Loucy (cell line): Measurements from ENCODE around the gene CNTF.
A peak's percentile ranks its signal among the peaks of the same experiment; 100 is the strongest.

Source experiments
- H2AFZ ChIP-seq: fragments of 200-600 bp; sonication (generic); 2 replicates; pipeline ENCODE4 v1.6.0; 2016; ENCODE audit warnings: antibody characterized with exemption, mild to moderate bottlenecking, low read length, moderate library complexity
- H3F3A ChIP-seq: fragments of 200-600 bp; 2 replicates; pipeline ENCODE4 v1.6.0; 2016; ENCODE audit warnings: antibody characterized with exemption, low read depth, mild to moderate bottlenecking
- H3K27me3 ChIP-seq: fragments of 200-600 bp; sonication (generic); 2 replicates; pipeline ENCODE4 v1.6.1; 2014; ENCODE audit warnings: low read length, mild to moderate bottlenecking; ENCODE audit not compliant: insufficient read depth, poor library complexity, severe bottlenecking
- H3K36me3 ChIP-seq: fragments of 200-600 bp; sonication (generic); 2 replicates; pipeline ENCODE4 v1.6.1; 2016; ENCODE audit warnings: low read length; ENCODE audit not compliant: insufficient read depth
- H3K4me1 ChIP-seq: fragments of 200-600 bp; sonication (generic); 2 replicates; pipeline ENCODE4 v1.5.1; 2014; ENCODE audit warnings: low read length, mild to moderate bottlenecking; ENCODE audit not compliant: insufficient read depth, poor library complexity, severe bottlenecking
- H3K4me2 ChIP-seq: fragments of 200-600 bp; sonication (generic); 2 replicates; pipeline ENCODE4 v1.6.0; 2014; ENCODE audit warnings: antibody characterized with exemption, low read length, low read depth, mild to moderate bottlenecking; ENCODE audit not compliant: poor library complexity, severe bottlenecking
- H3K4me3 ChIP-seq: fragments of 200-600 bp; sonication (generic); 2 replicates; pipeline ENCODE4 v1.5.1; 2014; ENCODE audit warnings: low read length, mild to moderate bottlenecking, mixed read lengths; ENCODE audit not compliant: poor library complexity, severe bottlenecking
- H3K79me2 ChIP-seq: fragments of 200-600 bp; sonication (generic); 2 replicates; pipeline ENCODE4 v1.6.1; 2014; ENCODE audit warnings: low read length; ENCODE audit not compliant: insufficient read depth
- H3K9ac ChIP-seq: fragments of 200-600 bp; sonication (generic); 2 replicates; pipeline ENCODE4 v1.6.0; 2014; ENCODE audit warnings: mild to moderate bottlenecking, low read depth, low read length, moderate library complexity; ENCODE audit not compliant: poor library complexity, severe bottlenecking
- H3K9me2 ChIP-seq: fragments of 200-600 bp; sonication (generic); replicated peaks from 2 replicates; pipeline ENCODE4 v1.6.1; 2016; ENCODE audit warnings: low read depth, low read length, mixed read lengths
- H3K9me3 ChIP-seq: fragments of 200-600 bp; sonication (generic); 2 replicates; pipeline ENCODE4 v1.6.1; 2014; ENCODE audit warnings: mild to moderate bottlenecking, antibody characterized with exemption, low read length, low read depth; ENCODE audit not compliant: insufficient read depth
- H4K20me1 ChIP-seq: fragments of 200-600 bp; sonication (generic); 2 replicates; pipeline ENCODE4 v1.6.0; 2014; ENCODE audit warnings: antibody characterized with exemption, low read length, mild to moderate bottlenecking; ENCODE audit not compliant: insufficient read depth, poor library complexity, severe bottlenecking
- CTCF ChIP-seq: fragments of 200-600 bp; sonication (generic); conservative IDR thresholded peaks from 2 replicates; pipeline ENCODE4 v1.5.1; 2014; ENCODE audit warnings: mild to moderate bottlenecking, antibody characterized with exemption, low read length
- EZH2phosphoT487 ChIP-seq: fragments of 200-600 bp; IDR thresholded peaks from 2 replicates; pipeline ENCODE4 v1.6.1; 2018; ENCODE audit warnings: antibody characterized with exemption, mild to moderate bottlenecking, moderate library complexity, borderline replicate concordance

CNTF gene

GRCh38 chr11:58617976-58618557 lies 4.4 kb upstream of the CNTF start:
- TF ChIP-seq EZH2phosphoT487 = no peak
- peak; percentile 50 for TF ChIP-seq CTCF

GRCh38 chr11:58621586-58622262 lies 741 bp upstream of the CNTF start:
- Histone ChIP-seq H4K20me1 (no peaks in the 10 kb centered on the region), H3K9me3 (no peaks in the 10 kb centered on the region), H3K36me3 (peaks cover 93% of the 10 kb centered on the region), H3K4me1 (no peaks in the 10 kb centered on the region), H3K27me3 (no peaks in the 10 kb centered on the region), H3K9ac (no peak overlapping the region), H2AFZ (no peak overlapping the region), H3K4me2 (no peak overlapping the region), H3F3A (no peaks in the 10 kb centered on the region), H3K4me3 (no peak overlapping the region), H3K79me2 (no peaks in the 10 kb centered on the region), H3K9me2 (no peaks in the 10 kb centered on the region)
- TF ChIP-seq EZH2phosphoT487 = no peak
- no peak for TF ChIP-seq CTCF

More at GRCh38 chr11:58617976-58618557, 4.4 kb upstream of the CNTF start:
- Histone ChIP-seq H2AFZ (no peak overlapping the region), H3K9me2 (no peaks in the 10 kb centered on the region), H3K4me1 (no peaks in the 10 kb centered on the region), H3F3A (no peaks in the 10 kb centered on the region), H3K79me2 (no peaks in the 10 kb centered on the region), H3K9me3 (no peaks in the 10 kb centered on the region), H3K9ac (no peak overlapping the region), H3K36me3 (peaks cover 99% of the 10 kb centered on the region), H3K27me3 (no peaks in the 10 kb centered on the region), H3K4me2 (no peak overlapping the region), H4K20me1 (peaks cover 4% of the 10 kb centered on the region), H3K4me3 (no peak overlapping the region)

- H3K4me3 ChIP-seq = no peak overlapping the region
- H3K9me2 ChIP-seq = no peaks in the 10 kb centered on the region
- no peak overlapping the region for H3K9ac ChIP-seq
- H3K9me3 ChIP-seq = no peaks in the 10 kb centered on the region
- TF ChIP-seq CTCF (no peak), EZH2phosphoT487 (no peak)
- H3K27me3 ChIP-seq = no peaks in the 10 kb centered on the region
- peaks cover 63% of the 10 kb centered on the region for H3K36me3 ChIP-seq
- H3K4me1 ChIP-seq = no peaks in the 10 kb centered on the region
- H3K79me2 ChIP-seq = no peaks in the 10 kb centered on the region
- no peaks in the 10 kb centered on the region for H3F3A ChIP-seq
- no peak overlapping the region for H2AFZ ChIP-seq
- H4K20me1 ChIP-seq = no peaks in the 10 kb centered on the region
- no peak overlapping the region for H3K4me2 ChIP-seq
Observed at GRCh38 chr11:58625086-58625485, 2.6 kb downstream of the CNTF start.
